ENCODE measurements around the gene MR1. TPM values are rescaled to one million over a fixed set of nuclear protein-coding genes. Genes with fewer than 3 reads are reported as not detected.

MR1 gene
- total RNA-seq, 1 experiment from 2014 or later = 33.4 TPM

- ChIA-PET POLR2A (interaction anchor here (0.7 kb wide), 1 partner anchor 68 kb away, joined by 3 read pairs; no protein-coding TSS in a partner anchor), CTCF (no interaction called here)
- TF ChIP-seq CTCF (IDR thresholded peaks at IDR 0.05; ENCODE audit: unreplicated experiment) = no peak
- no peak overlapping the region for H3K4me3 Mint-ChIP-seq (ENCODE audit: unreplicated experiment)
- no peaks in the 10 kb centered on the region for H3K27me3 Mint-ChIP-seq (ENCODE audit: insufficient read depth, unreplicated experiment)
- peaks cover 11% of the 10 kb centered on the region for H3K4me1 Mint-ChIP-seq (ENCODE audit: insufficient read depth, unreplicated experiment)
- H3K36me3 Mint-ChIP-seq (ENCODE audit: insufficient read depth, unreplicated experiment) = peaks cover under 1% of the 10 kb centered on the region
- no peak for DNase-seq (ENCODE audit: unreplicated experiment)
- BruUV-seq (replicated peaks) = no TSS peak
- no peak overlapping the region for H3K27ac Mint-ChIP-seq (ENCODE audit: low read depth, unreplicated experiment)
- H3K9me3 Mint-ChIP-seq (ENCODE audit: unreplicated experiment) = no peaks in the 10 kb centered on the region
- intact Hi-C loops (cut with micrococcal nuclease) = no loop called here
Observed at GRCh38 chr1:181028196-181028595, 5.6 kb upstream of the MR1 start.

- POLR2A ChIA-PET = interaction anchor here (0.7 kb wide), 1 partner anchor 68 kb away, joined by 3 read pairs; no protein-coding TSS in a partner anchor
- Mint-ChIP-seq H3K27ac (ENCODE audit: low read depth, unreplicated experiment) (no peak overlapping the region), H3K4me1 (ENCODE audit: insufficient read depth, unreplicated experiment) (peaks cover 15% of the 10 kb centered on the region), H3K27me3 (ENCODE audit: insufficient read depth, unreplicated experiment) (no peaks in the 10 kb centered on the region), H3K9me3 (ENCODE audit: unreplicated experiment) (no peaks in the 10 kb centered on the region), H3K36me3 (ENCODE audit: insufficient read depth, unreplicated experiment) (peaks cover 2% of the 10 kb centered on the region), H3K4me3 (ENCODE audit: unreplicated experiment) (no peak overlapping the region)
- CTCF ChIA-PET = interaction anchor here (0.7 kb wide), 1 partner anchor 30 kb away, joined by 3 read pairs; no protein-coding TSS in a partner anchor
- TF ChIP-seq CTCF (IDR thresholded peaks at IDR 0.05; ENCODE audit: unreplicated experiment) = no peak
- BruUV-seq (replicated peaks) = no TSS peak
- intact Hi-C loops (cut with micrococcal nuclease) = no loop called here
- DNase-seq (ENCODE audit: unreplicated experiment) = no peak
Observed at GRCh38 chr1:181028615-181029014, 5.2 kb upstream of the MR1 start.

- POLR2A ChIA-PET = interaction anchor here (0.6 to 13.9 kb wide), 16 partner anchors 10 to 1359 kb away, joined by 3 to 309 read pairs (median 12); partner anchors contain the start of genes GLUL, IER5 and STX6
- H3K4me1 Mint-ChIP-seq (ENCODE audit: insufficient read depth, unreplicated experiment) = peaks cover 49% of the 10 kb centered on the region
Observed at GRCh38 chr1:181032535-181032934, 1.2 kb upstream of the MR1 start.

More at GRCh38 chr1:181032535-181032934, 1.2 kb upstream of the MR1 start:
- TF ChIP-seq CTCF (IDR thresholded peaks at IDR 0.05; ENCODE audit: unreplicated experiment) = no peak
- BruUV-seq (replicated peaks) = no TSS peak
- CTCF ChIA-PET = interaction anchor here (0.7 to 8.5 kb wide), 8 partner anchors 11 to 1326 kb away, joined by 3 to 135 read pairs (median 5); partner anchors contain the start of gene STX6
- H3K36me3 Mint-ChIP-seq (ENCODE audit: insufficient read depth, unreplicated experiment) = peaks cover 6% of the 10 kb centered on the region
- no peaks in the 10 kb centered on the region for H3K9me3 Mint-ChIP-seq (ENCODE audit: unreplicated experiment)
- peak overlapping the region; percentile 98 for H3K27ac Mint-ChIP-seq (ENCODE audit: low read depth, unreplicated experiment)
- no peak overlapping the region for H3K4me3 Mint-ChIP-seq (ENCODE audit: unreplicated experiment)
- no peaks in the 10 kb centered on the region for H3K27me3 Mint-ChIP-seq (ENCODE audit: insufficient read depth, unreplicated experiment)
- DNase-seq (ENCODE audit: unreplicated experiment) = no peak
- intact Hi-C loops (cut with micrococcal nuclease) = loop anchor here (5.0 kb wide), 1 partner anchor 515 kb away; no protein-coding TSS in a partner anchor

Measured in MCF 10A (cell line).